Activated T-helper 9 cell treated with anti-CD3 and anti-CD28 coated beads, Interleukin-2, amount 50 U/mL, for 16 hours (primary cell): ENCODE data around the gene RPEL1.
"Not testable (repeated sequence)": the region's sequence is repeated elsewhere in the genome, so short reads cannot be mapped to it uniquely, and the experiment has no call there.

Source experiments
- DNase-seq: peaks from one replicate; pipeline ENCODE4 v3.0.0-alpha.2; 2020; ENCODE audit warnings: low read depth

The RPEL1 gene

GRCh38 chr10:103235775-103236174 lies 9.9 kb upstream of the RPEL1 start:
- no peak for DNase-seq

- DNase-seq, result no peak
These were observed 7.0 kb upstream of the RPEL1 start for GRCh38 chr10:103238506-103239252.

- DNase-seq, result no peak
These were observed 4.2 kb upstream of the RPEL1 start for GRCh38 chr10:103241262-103242011.

GRCh38 chr10:103244666-103245271 lies 918 bp upstream of the RPEL1 start:
- peak; percentile 33 for DNase-seq

GRCh38 chr10:103246324-103246723 lies 637 bp downstream of the RPEL1 start:
- no peak for DNase-seq

GRCh38 chr10:103254113-103254512 lies 8.4 kb downstream of the RPEL1 start:
- DNase-seq, result no peak

GRCh38 chr10:103254538-103255325 lies 9.0 kb downstream of the RPEL1 start:
- no peak for DNase-seq

GRCh38 chr10:103256613-103257012 lies 10.9 kb downstream of the RPEL1 start:
- DNase-seq, result no peak

- DNase-seq, result no peak
These were observed 12.1 kb downstream of the RPEL1 start for GRCh38 chr10:103257812-103258211.

- DNase-seq, result not testable (repeated sequence)
These were observed 13.2 kb downstream of the RPEL1 start for GRCh38 chr10:103258928-103259327.

- no peak for DNase-seq
These were observed 14.3 kb downstream of the RPEL1 start for GRCh38 chr10:103259989-103260388.

- DNase-seq, result no peak
These were observed 16.5 kb downstream of the RPEL1 start for GRCh38 chr10:103262229-103262628.

- DNase-seq, result no peak
These were observed 20.1 kb downstream of the RPEL1 start for GRCh38 chr10:103265717-103266329.

GRCh38 chr10:103273041-103273441 lies 27.4 kb downstream of the RPEL1 start:
- no peak for DNase-seq

GRCh38 chr10:103276251-103276895 lies 30.7 kb downstream of the RPEL1 start:
- no peak for DNase-seq

- DNase-seq, result no peak
These were observed 31.4 kb downstream of the RPEL1 start, which contains the start of gene INA for GRCh38 chr10:103276896-103277712. TSS of gene INA (plus strand) at chr10:103277138. CDS start at chr10:103277212, 74 bp downstream.

- no peak for DNase-seq
These were observed 32.2 kb downstream of the RPEL1 start for GRCh38 chr10:103277713-103278536.

- DNase-seq, result no peak
These were observed 32.8 kb downstream of the RPEL1 start for GRCh38 chr10:103278537-103278823.

GRCh38 chr10:103278862-103279298 lies 33.2 kb downstream of the RPEL1 start:
- no peak for DNase-seq

GRCh38 chr10:103280031-103280430 lies 34.3 kb downstream of the RPEL1 start:
- no peak for DNase-seq
